GM23248 (cell line): Measurements from ENCODE around the gene CD37.

ENCODE experiments used
- EZH2 ChIP-seq: fragments of 200-600 bp; sonication (generic); IDR thresholded peaks from 2 replicates; pipeline ENCODE4 v1.6.1; 2018; ENCODE audit warnings: antibody characterized with exemption, mild to moderate bottlenecking; ENCODE audit not compliant: insufficient read depth, poor library complexity, severe bottlenecking
- EZH2phosphoT487 ChIP-seq: fragments of 200-600 bp; sonication (generic); IDR thresholded peaks from 2 replicates; pipeline ENCODE4 v1.6.1; 2018; ENCODE audit warnings: antibody characterized with exemption, moderate library complexity, mild to moderate bottlenecking, low read depth; ENCODE audit not compliant: insufficient read depth

GRCh38 chr19:49338691-49339300 is 3.6 kb downstream of the CD37 start:
- TF ChIP-seq EZH2phosphoT487 (no peak), EZH2 (no peak)
